ENCODE data around the gene AGBL4.

The AGBL4 gene

GRCh38 chr1:48644905-48645605 is 1378.7 kb downstream of the AGBL4 start:
- no peak for DNase-seq
- intact Hi-C loops (cut with DNase I) = no loop called here

DNA sequence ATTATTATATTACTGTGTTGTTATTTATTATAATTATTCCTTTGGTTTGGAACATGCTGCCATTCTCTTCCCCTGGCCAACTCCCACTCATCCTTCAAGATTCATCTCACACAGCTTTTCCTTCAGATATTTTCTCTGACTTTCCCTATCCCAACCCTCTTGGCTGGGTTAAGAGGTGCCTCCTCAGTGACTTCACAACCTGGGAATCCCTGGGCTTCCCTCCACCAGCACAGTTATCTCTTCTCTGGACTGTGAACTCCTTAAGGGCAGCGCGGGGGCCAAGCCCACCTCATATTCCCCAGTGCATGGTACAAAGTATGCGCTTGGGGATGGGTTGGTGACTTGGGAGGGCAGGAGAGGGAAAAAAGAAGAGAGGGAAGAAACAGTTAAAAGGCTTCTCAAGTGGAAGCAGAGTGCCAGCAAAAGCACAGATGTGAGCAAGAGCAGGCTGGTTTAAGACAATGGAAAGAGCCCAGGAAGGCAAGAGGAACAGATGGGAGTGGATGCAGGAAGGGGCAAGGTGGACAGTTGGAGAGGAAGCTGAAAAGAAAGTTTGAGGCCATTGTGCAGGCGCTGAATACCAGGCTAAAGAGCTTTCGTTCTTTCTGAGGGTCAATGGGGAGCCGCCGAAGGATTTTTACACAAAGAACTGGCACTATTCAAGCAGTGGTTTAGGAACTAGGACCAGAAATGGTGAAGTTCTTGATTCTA is 1379.4 kb downstream of the AGBL4 start:
- DNase-seq = no peak
- intact Hi-C loops (cut with DNase I) = no loop called here

DNA sequence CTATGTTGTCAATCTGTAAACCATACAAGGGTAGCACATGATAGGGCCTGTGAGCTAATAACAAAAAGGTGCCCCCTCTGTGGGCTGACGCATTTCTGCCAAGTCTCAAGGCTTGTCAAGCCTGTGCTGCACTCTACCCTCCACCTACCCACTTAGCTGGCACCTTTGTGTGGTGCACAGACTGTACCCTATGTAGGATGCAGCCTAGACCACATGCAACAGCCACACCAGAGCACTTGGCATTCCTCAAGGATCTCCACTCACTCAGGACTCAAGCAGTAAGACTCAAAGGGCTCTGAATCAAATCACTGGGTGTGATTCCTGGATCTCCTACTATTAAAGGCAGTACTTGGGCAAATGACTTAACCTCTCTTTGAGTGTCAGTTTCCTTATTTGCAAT is 1380.6 kb downstream of the AGBL4 start:
- intact Hi-C loops (cut with DNase I) = no loop called here
- no peak for DNase-seq

GRCh38 chr1:48640836-48641492 is 1382.8 kb downstream of the AGBL4 start:
- intact Hi-C loops (cut with DNase I) = no loop called here
- no peak for DNase-seq

DNA sequence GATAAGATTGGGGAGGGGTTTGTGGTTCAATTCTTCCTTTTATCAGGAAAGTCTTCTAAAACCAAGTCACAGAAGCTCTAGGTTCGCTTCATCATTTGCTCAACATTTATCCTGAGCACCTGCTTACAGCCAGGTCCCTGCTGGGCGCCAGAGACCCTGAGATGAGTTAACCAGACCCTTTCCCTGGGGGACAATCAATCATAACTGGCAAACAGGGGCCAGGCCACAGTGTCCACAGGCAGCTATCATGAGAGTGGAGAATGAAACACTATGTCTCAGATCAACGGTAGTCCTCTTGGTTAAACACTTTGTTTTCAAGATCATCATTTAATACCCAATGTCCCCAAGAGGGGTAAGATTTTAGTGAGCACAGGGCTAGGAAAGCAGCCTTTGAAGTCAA is 1393.9 kb downstream of the AGBL4 start:
- intact Hi-C loops (cut with DNase I) = no loop called here

GRCh38 chr1:48627486-48627885 is 1396.3 kb downstream of the AGBL4 start:
- no peak for DNase-seq
- intact Hi-C loops (cut with DNase I) = no loop called here

More for the DNA sequence above, 1393.9 kb downstream of the AGBL4 start:
- no peak for DNase-seq

- intact Hi-C loops (cut with DNase I) = no loop called here
- peak in 1 of 10 donors; percentile 74 for DNase-seq
Measured at GRCh38 chr1:48619539-48619938, 1404.2 kb downstream of the AGBL4 start.

- DNase-seq = no peak
Measured at GRCh38 chr1:48617252-48617651, 1406.5 kb downstream of the AGBL4 start.

DNA sequence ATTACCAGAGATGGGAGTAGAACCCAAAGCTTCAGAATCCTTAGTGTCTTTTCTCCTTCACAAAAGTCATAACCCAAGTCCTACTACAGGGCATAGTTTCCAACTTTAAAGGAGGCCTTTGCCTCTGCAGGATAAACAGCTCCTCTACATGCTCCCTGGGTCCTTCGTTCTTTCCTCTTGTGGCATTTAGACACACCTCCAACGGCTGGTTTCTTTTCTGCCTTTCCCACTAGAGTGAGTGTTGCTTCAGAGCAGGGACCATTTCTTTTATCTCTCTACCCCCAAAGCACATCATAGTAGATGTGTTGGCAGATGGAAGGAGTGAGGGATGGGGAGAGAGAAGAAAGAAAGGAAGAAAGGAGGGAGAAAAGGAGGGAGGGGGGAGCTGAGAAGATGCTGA is 1407.0 kb downstream of the AGBL4 start:
- intact Hi-C loops (cut with DNase I) = no loop called here
- DNase-seq = no peak

More at GRCh38 chr1:48617252-48617651, 1406.5 kb downstream of the AGBL4 start:
- intact Hi-C loops (cut with DNase I) = no loop called here

- DNase-seq = peak in 1 of 10 donors; percentile 9
- intact Hi-C loops (cut with DNase I) = no loop called here
Measured at GRCh38 chr1:48611841-48612240, 1411.9 kb downstream of the AGBL4 start.

DNA sequence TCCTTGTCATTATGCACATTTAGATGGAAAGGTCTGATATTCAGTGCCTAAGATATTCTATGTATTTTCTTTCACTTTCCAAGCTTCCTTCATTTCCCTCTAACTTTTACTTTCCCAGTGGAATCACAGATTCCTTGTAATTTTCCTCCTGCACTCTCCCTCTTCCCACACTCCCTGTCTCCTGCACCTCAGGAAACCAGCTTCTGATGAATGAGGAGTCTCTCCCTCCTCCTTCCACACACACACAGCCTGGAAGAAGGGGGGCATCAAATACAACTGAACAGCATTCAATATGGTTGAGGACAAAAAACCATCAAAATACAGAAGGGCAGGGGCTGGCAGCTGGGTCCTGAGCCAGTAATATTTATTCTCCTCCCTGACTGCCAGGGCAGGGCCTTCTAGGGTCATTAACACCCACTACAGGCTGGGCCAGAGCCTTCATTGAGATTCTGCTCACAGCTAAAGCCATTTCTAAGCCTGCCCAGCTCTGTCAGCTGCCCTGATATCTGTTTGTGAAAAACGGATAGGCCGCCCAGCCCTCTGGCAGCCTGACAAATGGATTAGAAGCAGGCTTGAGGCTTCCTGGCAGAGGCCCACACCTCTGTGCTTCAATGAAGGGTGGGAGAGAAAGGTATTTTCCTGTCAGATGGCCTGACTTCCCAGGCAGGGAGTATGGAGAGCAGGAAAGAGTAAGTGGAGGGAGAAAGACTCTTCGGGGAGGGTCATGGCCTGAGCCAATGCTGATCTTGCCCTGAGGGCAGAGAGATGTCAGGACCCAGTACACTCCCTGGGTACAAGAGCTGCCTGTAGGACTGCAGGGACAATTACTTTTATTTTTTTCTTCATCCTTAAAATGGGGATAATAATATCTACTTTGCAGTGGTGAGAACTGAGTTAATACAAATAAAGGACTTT is 1412.9 kb downstream of the AGBL4 start:
- intact Hi-C loops (cut with DNase I) = no loop called here
- peak in 9 of 10 donors; percentile 26 to 85 (median 39) for DNase-seq

- intact Hi-C loops (cut with DNase I) = no loop called here
- DNase-seq = no peak
Measured at GRCh38 chr1:48608882-48609281, 1414.9 kb downstream of the AGBL4 start.

DNA sequence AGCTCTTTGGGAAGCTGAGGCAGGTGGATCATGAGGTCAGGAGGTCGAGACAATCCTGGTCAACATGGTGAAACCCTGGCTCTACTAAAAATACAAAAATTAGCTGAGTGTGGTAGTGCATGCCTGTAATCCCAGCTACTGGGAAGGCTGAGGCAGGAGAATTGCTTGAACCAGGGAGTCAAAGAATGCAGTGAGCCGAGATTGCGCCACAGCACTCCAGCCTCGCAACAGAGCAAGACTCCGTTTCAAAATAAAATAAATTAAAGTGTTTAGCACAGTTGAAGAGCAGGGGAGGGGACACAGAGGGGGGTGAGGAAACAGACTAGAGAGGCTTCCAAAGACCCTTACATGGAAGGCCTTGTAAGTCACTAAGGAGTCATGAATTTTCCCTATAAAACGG is 1420.5 kb downstream of the AGBL4 start:
- intact Hi-C loops (cut with DNase I) = no loop called here
- DNase-seq = no peak

DNA sequence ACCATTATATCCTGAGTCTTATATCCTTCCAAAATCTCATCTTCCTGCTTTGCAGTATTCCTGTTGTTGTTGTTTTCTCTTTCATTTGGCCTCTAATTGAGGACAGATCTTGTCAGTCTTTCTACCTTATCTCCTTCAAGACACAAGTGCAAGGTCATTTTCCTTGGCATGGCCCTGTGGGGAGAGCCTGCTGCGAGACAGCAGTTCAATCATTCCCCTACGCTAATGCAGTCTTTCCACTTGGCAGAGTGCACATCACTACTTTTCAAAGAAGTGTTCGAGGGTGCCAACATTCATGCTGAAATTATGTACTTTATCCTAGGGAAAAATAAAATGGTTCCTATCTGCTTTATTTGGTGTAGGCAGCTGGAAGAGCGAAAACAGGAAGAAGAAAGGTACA is 1421.4 kb downstream of the AGBL4 start:
- DNase-seq = no peak
- intact Hi-C loops (cut with DNase I) = no loop called here

GRCh38 chr1:48600182-48600581 is 1423.6 kb downstream of the AGBL4 start:
- intact Hi-C loops (cut with DNase I) = no loop called here

GRCh38 chr1:48597663-48598062 is 1426.1 kb downstream of the AGBL4 start:
- no peak for DNase-seq
- intact Hi-C loops (cut with DNase I) = no loop called here

More at GRCh38 chr1:48600182-48600581, 1423.6 kb downstream of the AGBL4 start:
- no peak for DNase-seq

- no peak for DNase-seq
- intact Hi-C loops (cut with DNase I) = no loop called here
Measured at GRCh38 chr1:48596046-48596445, 1427.7 kb downstream of the AGBL4 start.

DNA sequence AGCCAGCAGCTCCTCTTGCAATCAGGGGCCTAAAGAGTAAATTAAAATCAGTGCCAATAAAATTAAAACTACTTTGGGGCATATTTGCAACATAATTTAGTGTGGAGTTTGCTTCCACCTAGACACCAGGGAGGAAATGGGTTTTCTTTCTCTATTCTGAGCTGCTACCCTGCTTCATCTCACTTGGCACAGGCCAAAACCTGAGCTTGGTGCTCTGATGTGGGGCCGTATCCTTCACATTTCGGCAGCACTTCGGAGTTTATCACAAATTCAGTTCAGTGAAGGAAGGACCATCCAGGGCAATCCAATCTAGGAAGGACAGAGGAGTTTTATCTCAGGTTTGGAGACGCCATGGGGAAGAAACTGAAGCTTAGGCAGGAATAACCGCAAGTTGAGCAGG is 1428.1 kb downstream of the AGBL4 start:
- DNase-seq = no peak
- intact Hi-C loops (cut with DNase I) = no loop called here

DNA sequence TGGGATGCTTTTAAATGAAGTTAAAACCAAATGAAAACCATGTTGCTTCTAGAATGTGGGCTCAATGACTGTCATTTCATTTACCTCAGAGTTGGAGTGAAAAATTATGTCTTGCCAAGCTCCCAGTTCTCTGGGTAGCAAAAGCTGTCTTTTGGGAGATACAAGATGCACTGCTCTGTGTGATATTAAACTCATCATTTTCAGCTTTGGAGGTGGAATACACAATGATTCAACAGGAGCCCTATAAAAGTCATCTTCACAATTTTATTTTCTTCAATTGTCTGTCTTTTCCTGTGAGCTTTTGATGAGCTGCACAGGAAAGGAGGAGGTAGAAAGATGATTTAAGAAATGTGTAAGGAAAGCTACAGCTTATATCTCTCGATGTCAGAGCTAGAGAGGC is 1431.4 kb downstream of the AGBL4 start:
- intact Hi-C loops (cut with DNase I) = no loop called here
- no peak for DNase-seq

GRCh38 chr1:48591181-48591580 is 1432.6 kb downstream of the AGBL4 start:
- intact Hi-C loops (cut with DNase I) = no loop called here
- no peak for DNase-seq

GRCh38 chr1:48588061-48588460 is 1435.7 kb downstream of the AGBL4 start:
- intact Hi-C loops (cut with DNase I) = no loop called here
- DNase-seq = no peak

All from posterior cingulate gyrus (tissue), 11 donors.